PC-3 (cell line): ENCODE measurements around the gene CHRND. TPM values are rescaled to one million over a fixed set of nuclear protein-coding genes. Genes with fewer than 3 reads are reported as not detected.

Experiments
- ATAC-seq: fragments of 200-7000 bp; cut with Tn5 transposase; 2 replicates; pipeline ENCODE4 v1.9.1; 2020; ENCODE audit warnings: mild to moderate bottlenecking, moderate library complexity
- BruUV-seq: library from RNA; stranded (reverse); fragments of 400-500 nt; replicated peaks from 2 replicates; lab custom pipeline; 2021; lab: Mats Ljungman, UMichigan
- CTCF ChIA-PET: fragments of 300-600 bp; sonication (Branson Sonifier 250); formaldehyde crosslinking; loops from one replicate; lab custom pipeline; 2022; ENCODE audit warnings: antibody characterized with exemption; lab: Charles Lee
- POLR2A ChIA-PET: fragments of 300-600 bp; sonication (Branson Sonifier 250); formaldehyde crosslinking; loops from one replicate; lab custom pipeline; 2022; ENCODE audit warnings: antibody characterized with exemption; ENCODE audit not compliant: unreplicated experiment; lab: Charles Lee
- DNase-seq: peaks from one replicate; pipeline ENCODE4 v3.0.0-alpha.2; 2015
- H2AFZ ChIP-seq: fragments of 300-600 bp; sonication (generic); 2 replicates; pipeline ENCODE4 v1.6.0; 2016; ENCODE audit warnings: antibody characterized with exemption, low read length
- H3F3A ChIP-seq: fragments of 300-600 bp; sonication (generic); one replicate; pipeline ENCODE4 v1.6.0; 2017; ENCODE audit warnings: antibody characterized with exemption, low read length, control low read depth, mild to moderate bottlenecking; ENCODE audit not compliant: unreplicated experiment
- H3K27ac ChIP-seq: fragments of 300-600 bp; sonication (generic); 2 replicates; pipeline ENCODE4 v1.5.1; 2016; ENCODE audit warnings: mild to moderate bottlenecking, low read length
- H3K27me3 ChIP-seq: fragments of 300-600 bp; sonication (generic); 2 replicates; pipeline ENCODE4 v1.6.1; 2016; ENCODE audit warnings: low read length, mixed read lengths
- H3K36me3 ChIP-seq: fragments of 300-600 bp; sonication (generic); 2 replicates; pipeline ENCODE4 v1.6.1; 2016; ENCODE audit warnings: low read depth, mixed run types, low read length, mixed read lengths
- H3K4me1 ChIP-seq: fragments of 300-600 bp; sonication (generic); 2 replicates; pipeline ENCODE4 v1.5.1; 2016; ENCODE audit warnings: low read length; ENCODE audit not compliant: insufficient read depth
- H3K4me2 ChIP-seq: fragments of 300-600 bp; sonication (generic); 2 replicates; pipeline ENCODE4 v1.6.0; 2016; ENCODE audit warnings: low read length
- H3K4me3 ChIP-seq: fragments of 300-600 bp; sonication (generic); 2 replicates; pipeline ENCODE4 v1.5.1; 2016; ENCODE audit warnings: mild to moderate bottlenecking, low read length, mixed read lengths
- H3K79me2 ChIP-seq: fragments of 300-600 bp; sonication (generic); 2 replicates; pipeline ENCODE4 v1.6.1; 2017; ENCODE audit warnings: low read length, mixed read lengths
- H3K9ac ChIP-seq: fragments of 300-600 bp; sonication (generic); 2 replicates; pipeline ENCODE4 v1.6.0; 2016; ENCODE audit warnings: mild to moderate bottlenecking, low read length
- H3K9me2 ChIP-seq: fragments of 300-600 bp; sonication (generic); replicated peaks from 2 replicates; pipeline ENCODE4 v1.6.1; 2016; ENCODE audit warnings: mixed run types, low read length, mixed read lengths
- H3K9me3 ChIP-seq: fragments of 300-600 bp; sonication (generic); 2 replicates; pipeline ENCODE4 v1.6.1; 2016; ENCODE audit warnings: low read length, mixed read lengths
- H4K20me1 ChIP-seq: fragments of 300-600 bp; sonication (generic); 2 replicates; pipeline ENCODE4 v1.6.1; 2016; ENCODE audit warnings: low read length, mixed read lengths
- CTCF ChIP-seq: fragments of 300-600 bp; sonication (generic); conservative IDR thresholded peaks from 2 replicates; pipeline ENCODE4 v1.5.1; 2017; ENCODE audit warnings: antibody characterized with exemption, low read depth, mild to moderate bottlenecking, low read length
- EZH2 ChIP-seq: fragments of 300-600 bp; sonication (generic); IDR thresholded peaks from one replicate; pipeline ENCODE4 v1.6.1; 2017; ENCODE audit warnings: antibody characterized with exemption, mild to moderate bottlenecking, low read length; ENCODE audit not compliant: unreplicated experiment
- EZH2phosphoT487 ChIP-seq: fragments of 300-600 bp; sonication (generic); IDR thresholded peaks from 2 replicates; pipeline ENCODE4 v1.6.1; 2018; ENCODE audit warnings: mild to moderate bottlenecking, antibody characterized with exemption, low read length, borderline replicate concordance
- intact Hi-C: fragments of 100-400 bp; cut with micrococcal nuclease; formaldehyde crosslinking; loops from 2 replicates; pipeline ENCODE4 v1.9.0; 2023
- total RNA-seq: library from RNA; depleted of rRNA; stranded (reverse); fragments of >200 nt; gene quantifications from 2 replicates; pipeline ENCODE4 v1.2.3, GENCODE V29; 2014

The CHRND gene
- total RNA-seq, 1 experiment from 2014 or later = not detected

GRCh38 chr2:232562515-232563151 lies 36.7 kb downstream of the CHRND start:
- TF ChIP-seq EZH2 (no peak), EZH2phosphoT487 (no peak), CTCF (peak; percentile 21; the same call in 1 of the 2 replicates)
- H3K9me3 ChIP-seq = no peaks in the 10 kb centered on the region
- no peak overlapping the region for H2AFZ ChIP-seq
- peaks cover 4% of the 10 kb centered on the region for H3K4me1 ChIP-seq
- no peak overlapping the region for H3K4me2 ChIP-seq
- no peak overlapping the region for H3K27ac ChIP-seq
- no peaks in the 10 kb centered on the region for H3K27me3 ChIP-seq
- H3K4me3 ChIP-seq = no peak overlapping the region
- no peaks in the 10 kb centered on the region for H3K9me2 ChIP-seq
- H3K36me3 ChIP-seq = peaks cover 39% of the 10 kb centered on the region; the same call in 1 of the 2 replicates
- no peak overlapping the region for H3K9ac ChIP-seq
- ATAC-seq (no peak), DNase-seq (no peak)
- BruUV-seq = no TSS peak
- ChIA-PET CTCF (no interaction called here), POLR2A (no interaction called here)
- intact Hi-C loops = no loop called here
- H3K79me2 ChIP-seq = no peaks in the 10 kb centered on the region
- no peaks in the 10 kb centered on the region for H3F3A ChIP-seq
- no peaks in the 10 kb centered on the region for H4K20me1 ChIP-seq

GRCh38 chr2:232563580-232563979 lies 37.6 kb downstream of the CHRND start:
- DNase-seq (peak; percentile 38), ATAC-seq (no peak)

More at GRCh38 chr2:232563580-232563979, 37.6 kb downstream of the CHRND start:
- no peak overlapping the region for H3K4me2 ChIP-seq
- peaks cover 38% of the 10 kb centered on the region for H3K36me3 ChIP-seq
- no peak overlapping the region for H2AFZ ChIP-seq
- no peaks in the 10 kb centered on the region for H3K9me3 ChIP-seq
- H3K4me1 ChIP-seq = peaks cover 14% of the 10 kb centered on the region
- no TSS peak for BruUV-seq
- no peaks in the 10 kb centered on the region for H3K79me2 ChIP-seq
- no peaks in the 10 kb centered on the region for H3K9me2 ChIP-seq
- CTCF ChIA-PET = no interaction called here
- intact Hi-C loops = no loop called here
- no peaks in the 10 kb centered on the region for H3K27me3 ChIP-seq
- TF ChIP-seq CTCF (no peak), EZH2phosphoT487 (no peak), EZH2 (no peak)
- H4K20me1 ChIP-seq = no peaks in the 10 kb centered on the region
- H3K4me3 ChIP-seq = no peak overlapping the region
- POLR2A ChIA-PET = no interaction called here
- H3K9ac ChIP-seq = no peak overlapping the region
- no peaks in the 10 kb centered on the region for H3F3A ChIP-seq
- peak overlapping the region; percentile 19 for H3K27ac ChIP-seq
